MG63 (cell line): Measurements from ENCODE around the gene PRKAG3. TPM values are rescaled to one million over a fixed set of nuclear protein-coding genes. Genes with fewer than 3 reads are reported as not detected.
"Not testable (repeated sequence)": the region's sequence is repeated elsewhere in the genome, so short reads cannot be mapped to it uniquely, and the experiment has no call there.

Experiments used
- DNase-seq: peaks from one replicate; pipeline ENCODE4 v3.0.0-alpha.2; 2020
- H3K27me3 ChIP-seq: fragments of 250-450 bp; sonication (Bioruptor Pico); 2 replicates; pipeline ENCODE4 v1.5.1; 2020; ENCODE audit warnings: mild to moderate bottlenecking, moderate library complexity
- H3K36me3 ChIP-seq: fragments of 250-450 bp; sonication (Bioruptor Pico); 2 replicates; pipeline ENCODE4 v1.5.1; 2020; ENCODE audit warnings: mild to moderate bottlenecking, moderate library complexity
- H3K4me3 ChIP-seq: fragments of 250-450 bp; sonication (Bioruptor Pico); 2 replicates; pipeline ENCODE4 v1.5.1; 2020; ENCODE audit warnings: mild to moderate bottlenecking, moderate library complexity
- H3K9me3 ChIP-seq: fragments of 250-450 bp; sonication (Bioruptor Pico); 2 replicates; pipeline ENCODE4 v1.5.1; 2020; ENCODE audit warnings: mild to moderate bottlenecking, moderate library complexity
- total RNA-seq: library from RNA; depleted of rRNA; stranded (reverse); fragments of >200 nt; shearing (Covaris generic); gene quantifications from 2 replicates; pipeline ENCODE4 v1.2.3, GENCODE V29; 2014; ENCODE audit warnings: low replicate concordance; rRNA removed

PRKAG3 gene
- total RNA-seq, 1 experiment from 2014 or later = not detected

DNA sequence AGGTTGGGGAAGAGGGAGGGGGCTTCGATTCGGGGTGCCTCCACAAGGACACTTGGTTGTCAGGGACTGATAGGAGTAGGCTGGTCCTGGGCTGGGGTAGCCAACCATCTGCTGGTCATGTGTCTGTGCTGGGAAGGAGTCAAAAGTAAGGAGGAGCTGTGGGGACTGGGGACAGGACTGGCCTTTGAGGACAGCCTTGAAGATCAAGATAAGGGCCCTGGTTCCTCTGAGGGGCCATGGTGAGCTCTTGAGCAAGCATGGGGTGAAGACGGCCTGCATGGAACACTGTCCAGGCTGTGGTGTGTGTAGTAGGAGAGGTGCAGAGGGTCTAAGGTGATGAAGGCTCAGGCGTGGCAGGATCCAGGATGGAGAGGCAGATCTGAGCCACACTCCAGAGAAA is 47.9 kb downstream of the PRKAG3 start:
- Histone ChIP-seq H3K9me3 (peaks cover 3% of the 10 kb centered on the region; the same call in 1 of the 2 replicates), H3K27me3 (no peaks in the 10 kb centered on the region), H3K36me3 (no peaks in the 10 kb centered on the region), H3K4me3 (no peak overlapping the region)
- DNase-seq = no peak

DNA sequence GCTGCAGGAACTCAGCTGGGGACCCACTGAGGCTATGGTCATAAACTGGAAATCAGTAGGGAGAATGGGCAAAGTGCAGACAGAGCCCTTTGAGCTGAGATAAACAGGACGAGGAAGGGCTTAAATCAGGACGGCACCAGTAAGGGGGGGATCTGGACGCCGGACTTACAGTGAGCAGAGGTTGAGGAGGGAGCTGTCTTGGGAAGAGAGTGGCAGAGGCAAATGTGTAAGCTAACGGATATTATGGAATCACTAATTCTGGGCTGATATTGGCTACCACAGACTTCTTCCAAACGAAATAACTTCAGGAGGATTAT is 49.1 kb downstream of the PRKAG3 start:
- Histone ChIP-seq H3K9me3 (no peaks in the 10 kb centered on the region), H3K36me3 (no peaks in the 10 kb centered on the region), H3K4me3 (peak overlapping the region; percentile 53), H3K27me3 (no peaks in the 10 kb centered on the region)
- no peak for DNase-seq

DNA sequence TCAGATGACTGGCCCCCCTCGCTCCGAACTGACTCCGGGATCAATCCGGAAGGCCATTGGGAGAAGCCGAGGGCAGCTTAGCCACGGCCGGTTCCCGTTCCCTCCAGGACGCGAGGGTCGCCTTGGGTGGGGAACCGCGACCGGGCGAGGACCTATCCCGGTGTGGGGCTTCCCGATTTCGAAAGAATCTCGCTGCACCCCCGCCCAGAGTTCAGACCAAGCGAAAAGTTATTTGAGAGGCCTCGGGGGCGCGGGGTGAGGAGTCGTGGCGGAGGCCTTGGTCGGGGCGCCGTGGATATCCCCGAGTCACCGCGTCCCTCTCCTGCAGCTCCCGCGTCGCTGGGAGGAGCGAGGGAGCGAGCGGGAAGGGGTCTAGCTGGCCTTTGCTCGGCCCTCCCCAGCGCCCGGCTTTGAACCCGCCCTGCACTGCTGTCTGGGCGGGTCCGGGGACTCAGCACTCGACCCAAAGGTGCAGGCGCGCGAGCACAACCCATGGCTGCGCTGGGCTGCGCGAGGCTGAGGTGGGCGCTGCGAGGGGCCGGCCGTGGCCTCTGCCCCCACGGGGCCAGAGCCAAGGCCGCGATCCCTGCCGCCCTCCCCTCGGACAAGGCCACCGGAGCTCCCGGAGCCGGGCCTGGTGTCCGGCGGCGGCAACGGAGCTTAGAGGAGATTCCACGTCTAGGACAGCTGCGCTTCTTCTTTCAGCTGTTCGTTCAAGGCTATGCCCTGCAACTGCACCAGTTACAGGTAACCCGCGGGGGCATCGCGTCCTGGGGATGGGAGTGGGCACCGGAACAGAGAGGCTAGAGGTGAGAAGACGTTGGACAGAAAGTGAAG is 49.7 kb downstream of the PRKAG3 start, which contains the start of gene CYP27A1:
CYP27A1 (plus strand) TSS at position 457 of the 837 bp plus-strand sequence; CDS start at position 493, 36 bp downstream.
- no peaks in the 10 kb centered on the region for H3K27me3 ChIP-seq

DNA sequence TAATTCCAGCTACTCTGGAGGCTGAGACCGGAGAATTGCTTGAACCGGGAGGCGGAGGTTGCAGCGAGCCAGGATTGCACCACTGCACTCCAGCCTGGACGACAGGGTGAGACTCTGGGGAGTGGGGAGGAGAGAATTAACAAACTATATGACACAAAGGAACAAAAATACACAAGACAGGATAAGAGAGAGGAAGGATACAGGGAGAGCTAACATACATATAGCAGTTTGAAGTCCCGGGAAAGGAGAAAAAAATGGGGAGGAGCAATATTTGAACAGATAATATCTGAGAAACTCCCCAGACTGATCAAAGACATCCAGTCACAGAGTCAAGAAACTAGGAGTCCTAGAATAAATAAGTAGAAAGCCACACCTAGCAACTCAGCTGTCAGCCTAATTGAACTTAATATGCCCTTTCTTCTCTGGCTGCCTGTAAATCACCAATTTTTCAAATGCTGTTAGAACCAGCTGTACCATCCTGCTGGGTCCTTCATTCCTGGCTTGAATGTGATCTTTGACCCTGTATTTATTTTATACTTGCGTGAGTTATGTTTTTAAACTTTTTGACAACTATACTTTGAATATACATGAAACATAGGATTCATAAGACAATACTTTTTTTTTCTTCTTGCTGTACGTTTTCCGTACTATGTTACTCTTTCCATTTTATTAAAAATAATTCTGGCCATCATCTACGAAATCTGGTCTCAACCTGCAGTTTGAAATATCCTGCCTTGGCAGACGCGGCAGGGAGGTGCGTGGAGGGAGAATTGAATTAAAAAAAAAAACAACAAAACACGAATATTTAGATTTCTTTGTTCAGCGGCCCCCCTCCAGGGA is 50.5 kb downstream of the PRKAG3 start:
- no peak for DNase-seq
- Histone ChIP-seq H3K27me3 (no peaks in the 10 kb centered on the region), H3K4me3 (peak overlapping the region; percentile 53), H3K9me3 (peaks cover 5% of the 10 kb centered on the region), H3K36me3 (no peaks in the 10 kb centered on the region)

More for the DNA sequence above, 49.7 kb downstream of the PRKAG3 start, which contains the start of gene CYP27A1:
- Histone ChIP-seq H3K4me3 (peak within 1 kb of the TSS; percentile 53), H3K9me3 (no peaks in the 10 kb centered on the region), H3K36me3 (no peaks in the 10 kb centered on the region)
- peak; percentile 53 for DNase-seq

DNA sequence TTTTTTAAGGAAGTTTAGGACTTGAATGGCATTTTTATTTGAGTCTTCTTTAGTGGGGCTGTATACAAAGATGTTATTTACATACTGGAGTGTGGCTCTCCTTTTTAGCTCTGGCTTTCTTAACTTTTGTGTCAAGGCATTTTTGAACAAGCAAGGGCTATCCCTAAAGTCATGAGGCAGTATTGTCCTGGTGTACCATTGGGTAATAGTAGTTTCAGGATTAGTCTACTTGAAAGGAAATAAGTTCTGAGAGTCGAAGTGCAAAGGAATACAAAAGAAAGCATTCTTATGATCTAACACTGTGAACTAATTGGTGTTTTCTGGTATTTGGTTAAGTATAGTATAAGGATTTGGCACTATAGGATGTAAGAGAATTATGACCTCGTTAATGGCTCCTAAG is 51.6 kb downstream of the PRKAG3 start:
- no peaks in the 10 kb centered on the region for H3K27me3 ChIP-seq
- H3K36me3 ChIP-seq = no peaks in the 10 kb centered on the region
- no peak overlapping the region for H3K4me3 ChIP-seq
- DNase-seq = no peak
- H3K9me3 ChIP-seq = peaks cover 6% of the 10 kb centered on the region

DNA sequence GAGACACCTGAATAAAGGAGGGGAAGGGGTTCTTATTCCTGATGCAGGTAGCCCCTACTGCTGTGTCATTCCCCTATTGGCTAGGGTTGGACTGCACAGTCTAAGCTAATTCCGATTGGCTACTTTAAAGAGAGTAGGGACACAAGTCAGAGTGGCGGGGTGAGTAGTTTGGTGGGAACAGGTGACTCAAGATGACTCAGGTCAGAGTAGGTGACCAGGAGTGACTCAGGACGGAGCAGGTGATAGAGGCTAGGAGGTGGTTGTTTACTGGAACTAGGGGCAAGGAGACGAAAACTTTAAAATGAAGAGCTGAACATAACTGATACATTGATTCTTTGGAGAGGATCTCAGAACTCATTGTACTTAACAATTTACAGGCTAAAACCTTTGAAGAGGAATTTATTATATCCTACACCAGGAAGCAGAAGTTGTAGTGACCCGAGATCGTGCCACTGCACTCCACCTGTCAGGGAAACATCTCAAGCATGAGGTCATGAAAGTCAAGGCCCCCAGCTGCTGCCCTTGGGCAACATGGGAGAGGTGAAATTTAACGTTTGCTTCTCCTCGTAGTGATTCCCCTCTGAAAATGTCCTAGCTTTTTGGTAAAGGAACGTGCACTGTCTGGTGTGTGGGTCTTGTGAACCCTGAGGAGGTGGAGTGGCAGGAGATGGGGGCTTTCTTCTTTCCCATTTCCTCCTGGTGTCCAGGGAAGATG is 54.2 kb downstream of the PRKAG3 start:
- Histone ChIP-seq H3K27me3 (no peaks in the 10 kb centered on the region), H3K4me3 (no peak overlapping the region), H3K9me3 (peaks cover 6% of the 10 kb centered on the region), H3K36me3 (no peaks in the 10 kb centered on the region)
- no peak for DNase-seq

DNA sequence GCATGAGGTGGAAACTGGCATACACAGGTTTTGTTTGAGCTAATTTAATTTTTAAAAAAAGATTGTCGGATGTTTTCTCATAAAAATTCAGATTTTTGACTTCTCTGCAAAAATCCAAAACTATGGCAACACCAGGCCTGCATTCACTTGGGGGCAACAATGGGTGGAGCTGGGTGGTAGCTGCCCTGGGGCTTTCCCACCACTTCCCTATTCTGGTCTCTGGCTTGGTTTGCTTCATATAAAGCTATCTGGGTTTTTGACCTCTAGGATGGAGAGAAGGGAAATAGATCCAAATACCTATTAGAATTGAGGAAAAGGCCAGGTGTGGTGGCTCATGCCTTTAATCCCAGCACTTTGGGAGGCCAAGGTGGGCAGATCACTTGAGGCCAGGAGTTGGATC is 55.1 kb downstream of the PRKAG3 start:
- H3K9me3 ChIP-seq = peaks cover 6% of the 10 kb centered on the region
- no peaks in the 10 kb centered on the region for H3K36me3 ChIP-seq

DNA sequence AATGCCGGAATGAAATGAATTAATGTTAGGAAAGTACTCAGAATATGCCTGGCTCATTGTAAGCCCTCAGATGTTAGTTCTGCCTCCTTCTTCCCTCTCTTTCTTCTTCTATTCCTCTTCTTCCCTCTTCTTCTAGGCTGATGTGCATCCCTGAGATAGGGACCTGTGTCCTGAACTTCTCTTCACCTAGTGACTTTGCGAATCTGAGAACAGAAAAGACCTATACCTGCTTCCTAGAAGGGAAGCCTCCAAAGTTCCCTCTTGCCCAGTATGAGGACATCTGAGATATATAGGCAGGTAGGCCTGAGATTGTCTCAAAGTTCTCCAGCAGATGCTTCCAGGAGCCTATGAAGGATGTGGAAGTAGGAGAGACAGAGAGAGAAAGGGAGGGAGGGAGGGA is 57.7 kb downstream of the PRKAG3 start:
- no peaks in the 10 kb centered on the region for H3K27me3 ChIP-seq
- peaks cover 6% of the 10 kb centered on the region for H3K9me3 ChIP-seq
- H3K36me3 ChIP-seq = no peaks in the 10 kb centered on the region
- no peak for DNase-seq
- no peak overlapping the region for H3K4me3 ChIP-seq

More for the DNA sequence above, 55.1 kb downstream of the PRKAG3 start:
- no peaks in the 10 kb centered on the region for H3K27me3 ChIP-seq
- no peak for DNase-seq
- no peak overlapping the region for H3K4me3 ChIP-seq

DNA sequence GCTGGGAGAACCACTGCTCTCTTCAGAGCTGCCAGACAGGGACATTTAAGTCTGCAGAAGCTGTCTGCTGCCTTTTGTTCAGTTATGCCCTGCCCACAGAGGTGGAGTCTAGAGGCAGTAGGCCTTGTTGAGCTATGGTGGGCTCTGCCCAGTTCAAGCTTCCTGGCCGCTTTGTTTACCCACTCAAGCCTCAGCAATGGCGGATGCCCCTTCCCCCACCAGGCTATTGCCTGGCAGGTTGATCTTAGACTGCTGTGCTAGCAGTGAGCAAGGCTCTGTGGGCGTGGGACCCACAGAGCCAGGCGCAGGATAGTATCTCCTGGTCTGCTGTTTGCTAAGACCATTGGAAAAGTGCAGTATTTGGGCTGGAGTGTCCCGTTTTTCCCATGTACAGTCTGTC is 58.8 kb downstream of the PRKAG3 start:
- not testable (repeated sequence) for H3K9me3 ChIP-seq, H3K27me3 ChIP-seq, H3K4me3 ChIP-seq, H3K36me3 ChIP-seq, DNase-seq

Other genes starting within 250 kb of the PRKAG3 start
- 0.74 and 1.2 TPM in 2 replicates for gene PLCD4, start 223.9 kb downstream of the PRKAG3 start, total RNA-seq
- 2.1 and 2.6 TPM in 2 replicates for gene ZNF142, start 172.2 kb downstream of the PRKAG3 start, total RNA-seq
- gene BCS1L, start 172.1 kb downstream of the PRKAG3 start, total RNA-seq = 22.3 and 53.1 TPM in 2 replicates
- 29.2 and 32.1 TPM in 2 replicates for gene RNF25, start 159.8 kb downstream of the PRKAG3 start, total RNA-seq
- gene STK36, start 159.7 kb downstream of the PRKAG3 start, total RNA-seq = 1.9 and 11.8 TPM in 2 replicates
- gene TTLL4, start 121.0 kb downstream of the PRKAG3 start, total RNA-seq = 0.69 and 4.5 TPM in 2 replicates
- gene CYP27A1, start 49.7 kb downstream of the PRKAG3 start, total RNA-seq = 7.7 and 8.9 TPM in 2 replicates
- not detected in 2 replicates for gene WNT6, start 28.0 kb upstream of the PRKAG3 start, total RNA-seq
- gene WNT10A, start 49.0 kb upstream of the PRKAG3 start, total RNA-seq = not detected in 2 replicates
- not detected in 2 replicates for gene CDK5R2, start 127.9 kb upstream of the PRKAG3 start, total RNA-seq
- gene FEV, start 153.4 kb upstream of the PRKAG3 start, total RNA-seq = not detected in 2 replicates
- not detected in 2 replicates for gene CRYBA2, start 161.6 kb upstream of the PRKAG3 start, total RNA-seq
- gene CFAP65, start 209.7 kb upstream of the PRKAG3 start, total RNA-seq = 0.03 TPM in 1 of 2 replicates, not detected in the other
- 0.16 TPM in 1 of 2 replicates, not detected in the other for gene IHH, start 229.1 kb upstream of the PRKAG3 start, total RNA-seq